Measurements from ENCODE around the gene CYB561D2.

Gene CYB561D2

DNA sequence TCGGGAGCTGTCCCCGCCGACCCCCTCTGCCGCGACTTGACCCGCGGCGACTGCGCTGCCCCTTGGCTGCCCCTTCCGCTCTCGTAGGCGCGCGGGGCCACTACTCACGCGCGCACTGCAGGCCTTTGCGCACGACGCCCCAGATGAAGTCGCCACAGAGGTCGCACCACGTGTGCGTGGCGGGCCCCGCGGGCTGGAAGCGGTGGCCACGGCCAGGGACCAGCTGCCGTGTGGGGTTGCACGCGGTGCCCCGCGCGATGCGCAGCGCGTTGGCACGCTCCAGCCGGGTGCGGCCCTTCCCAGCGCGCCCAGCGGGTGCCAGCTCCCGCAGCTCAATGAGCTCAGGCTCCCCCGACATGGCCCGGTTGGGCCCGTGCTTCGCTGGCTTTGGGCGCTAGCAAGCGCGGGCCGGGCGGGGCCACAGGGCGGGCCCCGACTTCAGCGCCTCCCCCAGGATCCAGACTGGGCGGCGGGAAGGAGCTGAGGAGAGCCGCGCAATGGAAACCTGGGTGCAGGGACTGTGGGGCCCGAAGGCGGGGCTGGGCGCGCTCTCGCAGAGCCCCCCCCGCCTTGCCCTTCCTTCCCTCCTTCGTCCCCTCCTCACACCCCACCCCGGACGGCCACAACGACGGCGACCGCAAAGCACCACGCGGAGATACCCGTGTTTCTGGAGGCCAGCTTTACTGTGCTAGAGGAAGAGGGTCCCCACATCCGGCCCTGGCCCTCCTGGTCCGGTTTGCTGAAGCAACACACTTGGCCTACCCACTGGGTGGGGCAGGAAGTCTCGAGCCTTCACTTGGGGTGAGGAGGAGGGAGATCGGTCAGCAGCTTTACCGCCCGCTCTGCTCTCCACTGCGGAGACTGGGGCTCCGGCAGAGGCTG is 10.0 kb upstream of the CYB561D2 start, which contains the start of gene RASSF1:
Gene RASSF1 (minus strand): TSS at position 389 of the 882 bp plus-strand sequence. CDS start 31 bp downstream, at position 358.
- H3K9me3 Mint-ChIP-seq, result no peaks in the 10 kb centered on the region
- peaks cover 55% of the 10 kb centered on the region for H3K36me3 Mint-ChIP-seq (ENCODE audit: insufficient read depth)
- peaks cover 46 to 65% of the 10 kb centered on the region in 2 donors for H3K4me1 Mint-ChIP-seq (ENCODE audit: low read depth in 2 of 2)
- DNase-seq (peak; percentile 63 to 72 (median 67)), ATAC-seq (replicated peaks) (peak; percentile 37)
- H3K4me3 Mint-ChIP-seq, result peak within 1 kb of the TSS; percentile 97
- H3K27me3 Mint-ChIP-seq, result no peaks in the 10 kb centered on the region
- H3K27ac Mint-ChIP-seq, result peak within 1 kb of the TSS; percentile 95 to 96

DNA sequence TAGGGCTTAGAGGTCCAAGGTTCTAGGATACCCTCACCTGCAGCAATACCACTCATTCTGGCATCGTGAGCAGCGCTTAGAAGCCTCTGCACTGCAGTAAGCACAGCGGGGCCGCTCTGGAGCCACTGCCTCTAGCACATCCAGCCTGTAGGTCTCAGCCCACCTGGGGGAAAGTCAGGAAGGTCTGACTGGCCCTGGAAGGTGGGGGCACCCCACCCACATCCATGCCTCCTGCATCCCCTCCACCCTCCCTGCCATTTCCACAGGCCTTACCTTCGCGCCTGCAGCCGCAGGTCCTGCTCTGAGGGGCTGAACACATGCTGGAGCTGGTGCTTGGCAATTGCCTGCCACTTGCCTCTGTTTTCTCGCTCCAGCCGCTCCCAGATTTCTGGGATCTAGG is 9.1 kb upstream of the CYB561D2 start:
- peak overlapping the region; percentile 97 for H3K4me3 Mint-ChIP-seq
- ATAC-seq (replicated peaks) (no peak), DNase-seq (peak in 2 of 3 experiments; percentile 32 to 45)
- no peaks in the 10 kb centered on the region for H3K9me3 Mint-ChIP-seq
- H3K27me3 Mint-ChIP-seq, result no peaks in the 10 kb centered on the region
- H3K27ac Mint-ChIP-seq, result peak overlapping the region in 1 of 2 donors; percentile 85
- peaks cover 44 to 60% of the 10 kb centered on the region in 2 donors for H3K4me1 Mint-ChIP-seq (ENCODE audit: low read depth in 2 of 2)
- peaks cover 46% of the 10 kb centered on the region for H3K36me3 Mint-ChIP-seq (ENCODE audit: insufficient read depth)

DNA sequence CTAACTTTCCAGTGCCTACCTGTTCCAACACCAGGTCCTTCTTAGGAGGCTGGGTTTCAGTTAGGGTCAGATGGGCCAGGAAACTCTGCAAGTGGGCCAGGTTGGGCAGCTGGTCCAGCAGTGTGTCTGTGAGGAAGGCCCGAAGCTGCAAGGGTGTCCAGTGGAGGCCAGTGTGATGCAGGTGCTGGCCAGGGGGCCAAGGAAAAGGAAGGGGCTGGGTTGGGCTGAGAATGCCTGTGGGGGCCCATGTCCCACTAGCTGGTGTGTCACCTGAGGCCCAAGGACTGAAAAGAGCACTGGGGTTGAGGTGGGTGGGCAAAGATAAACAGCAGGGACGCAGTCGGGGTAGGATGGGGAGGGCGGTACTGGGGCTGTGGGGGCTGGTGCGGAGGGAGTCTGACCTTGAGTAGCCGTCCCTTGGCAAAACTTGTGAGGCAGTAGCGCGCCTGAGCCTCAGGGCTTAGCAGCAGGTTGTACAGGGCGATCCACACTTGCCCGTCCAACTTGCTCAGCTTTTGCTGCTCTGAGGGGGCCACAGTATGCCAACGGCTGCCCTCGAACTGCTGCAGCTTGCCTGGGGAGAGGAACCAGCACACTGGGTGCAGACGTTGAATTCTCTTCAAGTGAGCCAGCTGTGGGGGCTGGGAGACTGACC is 8.5 kb upstream of the CYB561D2 start:
- H3K4me1 Mint-ChIP-seq (ENCODE audit: low read depth in 2 of 2), result peaks cover 44 to 56% of the 10 kb centered on the region in 2 donors
- H3K27ac Mint-ChIP-seq, result peak overlapping the region in 1 of 2 donors; percentile 85
- H3K4me3 Mint-ChIP-seq, result no peak overlapping the region
- peaks cover 42% of the 10 kb centered on the region for H3K36me3 Mint-ChIP-seq (ENCODE audit: insufficient read depth)
- DNase-seq (no peak), ATAC-seq (replicated peaks) (no peak)
- H3K27me3 Mint-ChIP-seq, result no peaks in the 10 kb centered on the region
- H3K9me3 Mint-ChIP-seq, result no peaks in the 10 kb centered on the region

DNA sequence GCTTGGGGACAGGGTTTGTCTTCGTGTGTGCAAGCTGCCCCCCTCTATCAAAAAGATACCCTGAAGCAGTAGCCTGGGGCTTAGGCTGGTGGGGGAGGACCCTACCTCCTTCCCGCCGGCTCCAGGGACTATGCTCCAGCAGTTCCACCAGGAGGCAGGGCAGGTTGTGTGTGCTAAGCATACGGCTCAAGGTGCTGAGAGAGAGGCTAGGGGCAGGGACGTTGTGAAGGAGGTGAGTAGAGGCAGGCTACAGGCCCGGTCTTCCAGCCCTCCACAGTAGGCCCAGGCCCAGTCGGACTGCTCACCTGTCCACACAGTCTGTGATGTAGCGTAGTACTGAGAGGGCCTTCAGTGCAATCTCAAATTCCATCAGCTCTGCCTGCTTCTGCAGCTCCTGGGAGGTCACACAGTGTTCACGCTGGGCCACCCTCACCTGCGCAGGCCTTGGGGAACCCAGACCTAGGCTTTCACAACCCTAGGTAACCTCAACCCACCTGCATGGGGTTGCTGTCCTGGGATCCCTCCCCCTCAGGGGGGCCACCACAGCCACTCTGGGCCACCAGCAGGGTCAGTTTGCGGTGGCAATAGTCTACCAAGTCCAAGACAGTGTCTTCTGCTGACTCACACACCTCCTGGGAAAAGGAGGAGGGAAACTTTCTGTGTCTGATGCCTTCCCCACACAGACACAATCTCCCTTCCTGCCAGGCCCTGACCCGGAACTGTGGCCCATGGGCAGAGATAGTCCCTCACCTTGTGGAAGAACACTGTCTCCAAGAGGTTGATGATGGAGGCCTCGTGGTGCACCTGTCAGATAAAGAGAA is 7.6 kb upstream of the CYB561D2 start:
- Mint-ChIP-seq H3K36me3 (ENCODE audit: insufficient read depth) (peaks cover 42% of the 10 kb centered on the region), H3K27ac (peak overlapping the region in 1 of 2 donors; percentile 85), H3K27me3 (no peaks in the 10 kb centered on the region), H3K9me3 (no peaks in the 10 kb centered on the region), H3K4me1 (ENCODE audit: low read depth in 2 of 2) (peaks cover 45 to 57% of the 10 kb centered on the region in 2 donors), H3K4me3 (peak overlapping the region in 1 of 2 donors; percentile 8)
- ATAC-seq (replicated peaks) (no peak), DNase-seq (no peak)

DNA sequence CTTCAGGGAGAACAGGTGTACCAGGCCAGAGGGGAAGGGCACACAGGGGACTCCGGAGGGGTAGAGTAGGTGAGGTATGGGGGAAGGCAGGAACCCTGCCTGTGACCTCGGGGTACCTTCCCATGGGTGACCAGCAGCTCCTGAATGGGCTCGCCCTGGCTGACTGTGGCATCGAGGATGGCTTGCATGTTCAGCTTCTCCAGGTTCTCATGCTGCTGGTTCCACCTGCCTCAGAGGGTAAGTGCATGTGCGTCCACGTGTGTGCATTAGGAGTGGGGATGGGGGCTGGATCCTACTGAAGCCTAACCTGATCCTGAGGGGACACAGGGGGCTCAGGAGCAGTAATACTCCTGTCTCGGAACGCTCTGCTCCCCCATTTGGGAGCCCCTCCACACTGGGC is 5.7 kb upstream of the CYB561D2 start:
- H3K4me1 Mint-ChIP-seq (ENCODE audit: low read depth in 2 of 2), result peaks cover 43 to 51% of the 10 kb centered on the region in 2 donors
- H3K4me3 Mint-ChIP-seq, result peak overlapping the region; percentile 55 to 78
- ATAC-seq (replicated peaks) (no peak), DNase-seq (no peak)
- peaks cover 33% of the 10 kb centered on the region for H3K36me3 Mint-ChIP-seq (ENCODE audit: insufficient read depth)
- H3K27ac Mint-ChIP-seq, result no peak overlapping the region
- no peaks in the 10 kb centered on the region for H3K27me3 Mint-ChIP-seq
- H3K9me3 Mint-ChIP-seq, result no peaks in the 10 kb centered on the region

DNA sequence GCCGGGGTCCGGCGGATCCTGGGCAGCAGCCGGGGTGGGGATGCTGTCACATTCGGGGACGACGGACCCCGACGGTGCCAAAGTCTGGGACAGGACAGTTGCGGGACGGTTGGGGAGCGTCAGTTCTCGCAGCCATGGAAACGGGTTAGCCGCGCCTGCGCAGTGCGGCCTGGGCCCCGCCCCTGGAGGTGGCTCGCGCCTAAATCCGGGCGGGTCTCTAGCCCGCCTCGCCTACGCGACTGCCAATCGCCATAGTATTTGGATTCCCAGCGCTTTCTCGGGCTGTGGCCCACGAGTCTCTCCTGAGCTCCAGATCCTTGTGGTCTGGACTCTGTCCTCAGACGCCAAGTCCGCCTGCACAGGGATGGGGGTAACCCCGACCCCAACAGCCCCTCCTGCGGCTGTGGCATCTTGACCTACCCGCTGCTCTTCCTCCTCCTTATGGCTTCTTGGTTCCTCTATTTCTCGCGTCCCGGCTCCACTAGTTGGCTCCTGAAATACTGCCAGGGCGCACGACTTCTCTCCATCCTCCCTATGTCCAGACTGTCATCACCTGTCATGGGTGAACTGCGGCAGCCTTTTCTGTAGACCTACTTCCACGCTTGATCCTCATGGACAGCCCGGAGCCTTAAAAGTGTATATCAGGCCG is 5.0 kb upstream of the CYB561D2 start, which contains the start of gene ZMYND10:
Gene ZMYND10 (minus strand): TSS at position 147 of the 649 bp plus-strand sequence. CDS start 153 bp downstream, outside the sequence.
- Mint-ChIP-seq H3K27me3 (no peaks in the 10 kb centered on the region), H3K4me1 (ENCODE audit: low read depth in 2 of 2) (peaks cover 50 to 56% of the 10 kb centered on the region in 2 donors), H3K9me3 (no peaks in the 10 kb centered on the region), H3K36me3 (ENCODE audit: insufficient read depth) (peaks cover 33% of the 10 kb centered on the region), H3K4me3 (peak within 1 kb of the TSS; percentile 55 to 78), H3K27ac (peak within 1 kb of the TSS in 1 of 2 donors; percentile 79)
- ATAC-seq (replicated peaks), result no peak
- peak; percentile 57 to 69 (median 65) for DNase-seq

DNA sequence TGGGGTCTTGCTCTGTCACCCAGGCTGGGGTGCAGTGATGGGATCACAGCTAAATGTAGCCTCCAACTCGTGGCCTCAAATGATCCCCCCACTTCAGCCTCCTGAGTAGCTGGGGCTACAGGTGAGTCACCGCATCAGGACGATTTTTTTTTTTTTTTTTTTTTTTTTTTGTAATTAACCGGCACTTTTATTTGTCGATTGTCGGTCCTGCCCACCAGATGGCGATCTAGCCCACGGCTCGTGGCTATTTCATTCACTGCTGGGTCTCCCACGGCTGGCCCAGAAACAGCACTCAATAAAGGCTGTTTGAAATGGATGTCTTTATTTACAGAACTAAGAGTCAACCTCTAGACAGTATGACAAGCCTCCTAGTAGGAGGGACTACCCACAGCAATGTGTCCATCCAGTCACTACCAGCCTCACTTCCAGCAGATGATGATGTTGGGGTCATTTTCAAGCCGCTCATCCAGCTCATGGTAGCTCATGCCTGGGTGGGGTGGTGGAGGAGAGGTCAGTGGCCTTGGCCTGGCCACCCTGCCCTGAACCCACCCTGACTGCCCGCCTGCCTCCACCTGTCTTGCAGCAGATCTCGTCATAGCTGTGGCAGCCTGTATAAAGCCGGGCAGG is 3.4 kb upstream of the CYB561D2 start:
- peaks cover 32% of the 10 kb centered on the region for H3K36me3 Mint-ChIP-seq (ENCODE audit: insufficient read depth)
- ATAC-seq (replicated peaks), result peak; percentile 22
- H3K9me3 Mint-ChIP-seq, result no peaks in the 10 kb centered on the region
- peaks cover 48 to 50% of the 10 kb centered on the region in 2 donors for H3K4me1 Mint-ChIP-seq (ENCODE audit: low read depth in 2 of 2)
- H3K27me3 Mint-ChIP-seq, result no peaks in the 10 kb centered on the region
- peak overlapping the region; percentile 47 to 78 for H3K4me3 Mint-ChIP-seq
- peak; percentile 75 to 76 (median 75) for DNase-seq
- H3K27ac Mint-ChIP-seq, result peak overlapping the region in 1 of 2 donors; percentile 85

DNA sequence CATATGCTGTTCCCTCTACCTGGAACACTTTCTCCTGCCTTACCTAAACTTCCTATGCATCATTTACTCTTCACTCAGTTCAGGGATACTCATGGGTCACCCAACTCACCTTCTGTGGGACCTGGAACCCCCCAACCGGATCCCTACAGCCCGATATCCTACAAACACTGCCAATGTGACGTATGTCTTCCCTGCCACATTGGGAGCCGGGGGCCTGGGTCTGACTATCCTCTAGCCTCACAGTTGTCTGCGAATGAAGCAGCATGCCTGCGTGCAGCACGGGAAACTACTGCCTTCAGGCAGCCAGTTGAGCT is 492 bp upstream of the CYB561D2 start:
- no peaks in the 10 kb centered on the region for H3K27me3 Mint-ChIP-seq
- ATAC-seq (replicated peaks), result no peak
- DNase-seq, result no peak
- H3K4me3 Mint-ChIP-seq, result peak overlapping the region; percentile 91 to 96
- H3K9me3 Mint-ChIP-seq, result no peaks in the 10 kb centered on the region
- peak overlapping the region; percentile 94 to 95 for H3K27ac Mint-ChIP-seq
- peaks cover 49% of the 10 kb centered on the region for H3K36me3 Mint-ChIP-seq (ENCODE audit: insufficient read depth)
- peaks cover 44 to 52% of the 10 kb centered on the region in 2 donors for H3K4me1 Mint-ChIP-seq (ENCODE audit: low read depth in 2 of 2)

DNA sequence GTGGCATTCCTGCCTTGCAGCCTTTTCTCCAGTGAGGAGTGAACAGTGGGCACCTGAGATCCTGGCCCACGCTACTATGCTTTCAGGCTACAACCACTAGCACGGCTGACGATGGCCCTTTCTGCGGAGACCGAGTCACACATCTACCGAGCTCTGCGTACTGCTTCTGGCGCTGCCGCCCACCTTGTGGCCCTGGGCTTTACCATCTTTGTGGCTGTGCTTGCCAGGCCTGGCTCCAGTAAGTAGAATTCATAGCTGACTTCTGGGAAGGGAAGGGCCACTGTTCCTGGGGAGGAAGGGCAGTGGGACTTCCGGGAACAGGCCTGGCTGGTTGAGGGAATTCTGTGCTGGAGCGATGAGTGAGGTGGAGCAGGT is 648 bp downstream of the CYB561D2 start:
- peaks cover 54% of the 10 kb centered on the region for H3K36me3 Mint-ChIP-seq (ENCODE audit: insufficient read depth)
- no peak for ATAC-seq (replicated peaks)

DNA sequence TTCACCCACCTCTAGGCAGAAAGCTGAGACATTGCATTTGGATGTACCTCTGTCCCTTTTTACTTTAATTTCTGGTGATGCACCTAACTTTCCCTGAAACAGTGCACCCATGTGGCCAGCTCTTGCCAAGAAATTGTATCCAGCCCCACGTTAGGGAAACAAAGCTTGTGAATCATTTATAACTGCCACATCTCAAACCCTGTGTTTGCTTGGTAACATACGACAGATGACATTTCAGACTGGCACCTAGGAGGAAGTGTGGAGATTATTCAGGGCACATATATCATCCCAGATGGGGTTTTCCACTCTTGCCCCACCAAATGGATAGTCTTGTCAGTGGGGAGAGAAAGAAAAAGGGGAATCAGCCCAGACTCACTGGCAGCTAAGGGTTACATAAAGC is 2.1 kb downstream of the CYB561D2 start:
- peaks cover 47% of the 10 kb centered on the region for H3K36me3 Mint-ChIP-seq (ENCODE audit: insufficient read depth)
- no peak overlapping the region for H3K27ac Mint-ChIP-seq
- no peaks in the 10 kb centered on the region for H3K9me3 Mint-ChIP-seq
- no peaks in the 10 kb centered on the region for H3K27me3 Mint-ChIP-seq
- H3K4me1 Mint-ChIP-seq (ENCODE audit: low read depth in 2 of 2), result peaks cover 49 to 61% of the 10 kb centered on the region in 2 donors
- ATAC-seq (replicated peaks) (no peak), DNase-seq (no peak)
- H3K4me3 Mint-ChIP-seq, result no peak overlapping the region

More for the DNA sequence above, 648 bp downstream of the CYB561D2 start:
- Mint-ChIP-seq H3K9me3 (no peaks in the 10 kb centered on the region), H3K4me1 (ENCODE audit: low read depth in 2 of 2) (peaks cover 45 to 52% of the 10 kb centered on the region in 2 donors), H3K27ac (peak overlapping the region; percentile 94 to 95), H3K4me3 (peak overlapping the region; percentile 91 to 96), H3K27me3 (no peaks in the 10 kb centered on the region)
- no peak for DNase-seq

DNA sequence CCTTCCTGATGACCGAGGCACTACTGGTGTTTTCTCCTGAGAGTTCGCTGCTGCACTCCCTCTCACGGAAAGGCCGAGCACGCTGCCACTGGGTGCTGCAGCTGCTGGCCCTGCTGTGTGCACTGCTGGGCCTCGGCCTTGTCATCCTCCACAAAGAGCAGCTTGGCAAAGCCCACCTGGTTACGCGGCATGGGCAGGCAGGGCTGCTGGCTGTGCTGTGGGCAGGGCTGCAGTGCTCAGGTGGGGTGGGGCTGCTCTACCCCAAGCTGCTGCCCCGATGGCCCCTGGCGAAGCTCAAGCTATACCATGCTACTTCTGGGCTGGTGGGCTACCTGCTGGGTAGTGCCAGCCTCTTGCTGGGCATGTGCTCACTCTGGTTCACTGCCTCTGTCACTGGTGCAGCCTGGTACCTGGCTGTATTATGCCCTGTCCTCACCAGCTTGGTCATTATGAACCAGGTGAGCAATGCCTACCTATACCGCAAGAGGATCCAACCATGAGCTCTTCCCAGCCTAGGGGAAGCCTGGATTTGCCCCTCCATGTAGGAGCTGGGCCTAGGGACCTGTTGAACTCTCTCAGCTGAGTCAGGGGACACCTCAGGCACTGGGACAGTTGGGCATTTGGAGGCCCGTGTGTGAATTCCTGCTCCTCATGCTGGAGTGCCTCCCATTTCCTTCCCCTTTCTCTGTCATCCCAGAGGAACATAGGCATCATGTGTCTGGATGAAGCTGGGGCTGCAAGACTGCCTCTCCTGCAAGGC is 2.8 kb downstream of the CYB561D2 start:
- peaks cover 44% of the 10 kb centered on the region for H3K36me3 Mint-ChIP-seq (ENCODE audit: insufficient read depth)

More for the DNA sequence above, 2.8 kb downstream of the CYB561D2 start:
- Mint-ChIP-seq H3K9me3 (no peaks in the 10 kb centered on the region), H3K27me3 (no peaks in the 10 kb centered on the region), H3K27ac (peak overlapping the region in 1 of 2 donors; percentile 16), H3K4me1 (ENCODE audit: low read depth in 2 of 2) (peaks cover 49 to 61% of the 10 kb centered on the region in 2 donors), H3K4me3 (no peak overlapping the region)
- ATAC-seq (replicated peaks) (no peak), DNase-seq (no peak)
